OCI-LY1 (cell line): ENCODE results near the gene MYOCOS.

Source experiments
- H2AFZ ChIP-seq: fragments of 200-600 bp; sonication (generic), shearing (Covaris generic); 2 replicates; pipeline ENCODE4 v1.6.0; 2014; ENCODE audit warnings: antibody characterized with exemption, mild to moderate bottlenecking, low read length
- H3F3A ChIP-seq: fragments of 200-600 bp; sonication (generic), shearing (Covaris generic); 2 replicates; pipeline ENCODE4 v1.6.0; 2014; ENCODE audit warnings: mild to moderate bottlenecking, antibody characterized with exemption, low read length, moderate library complexity; ENCODE audit not compliant: insufficient read depth
- H3K27ac ChIP-seq: fragments of 200-600 bp; sonication (generic); 2 replicates; pipeline ENCODE4 v1.5.1; 2014; ENCODE audit warnings: low read length, mixed run types, mild to moderate bottlenecking, low read depth; ENCODE audit not compliant: poor library complexity, severe bottlenecking
- H3K27me3 ChIP-seq: fragments of 200-600 bp; sonication (generic); 2 replicates; pipeline ENCODE4 v1.6.0; 2014; ENCODE audit warnings: antibody characterized with exemption, mild to moderate bottlenecking, low read length, moderate library complexity; ENCODE audit not compliant: insufficient read depth
- H3K36me3 ChIP-seq: fragments of 200-600 bp; sonication (generic); 2 replicates; pipeline ENCODE4 v1.6.1; 2014; ENCODE audit warnings: mild to moderate bottlenecking, antibody characterized with exemption, low read length, moderate library complexity, mixed read lengths; ENCODE audit not compliant: insufficient read depth
- H3K4me1 ChIP-seq: fragments of 200-600 bp; sonication (generic); 2 replicates; pipeline ENCODE4 v1.5.1; 2014; ENCODE audit warnings: mild to moderate bottlenecking, low read length, moderate library complexity; ENCODE audit not compliant: insufficient read depth, severe bottlenecking
- H3K4me2 ChIP-seq: fragments of 200-600 bp; sonication (generic), shearing (Covaris generic); 2 replicates; pipeline ENCODE4 v1.6.1; 2014; ENCODE audit warnings: low read length
- H3K4me3 ChIP-seq: fragments of 200-600 bp; sonication (generic); 2 replicates; pipeline ENCODE4 v1.5.1; 2014; ENCODE audit warnings: low read length, low read depth, mild to moderate bottlenecking, mixed read lengths; ENCODE audit not compliant: poor library complexity, severe bottlenecking
- H3K79me2 ChIP-seq: fragments of 200-600 bp; shearing (Covaris generic); 2 replicates; pipeline ENCODE4 v1.6.1; 2016; ENCODE audit warnings: mixed run types, low read length, mixed read lengths; ENCODE audit not compliant: insufficient read depth
- H3K9ac ChIP-seq: fragments of 200-600 bp; sonication (generic), shearing (Covaris generic); 2 replicates; pipeline ENCODE4 v1.6.1; 2014; ENCODE audit warnings: mild to moderate bottlenecking, low read length, mixed read lengths
- H3K9me2 ChIP-seq: fragments of 200-600 bp; sonication (generic), shearing (Covaris generic); 2 replicates; pipeline ENCODE4 v1.6.1; 2014; ENCODE audit warnings: low read depth, mild to moderate bottlenecking, low read length, mixed read lengths
- H3K9me3 ChIP-seq: fragments of 200-600 bp; shearing (Covaris generic); 2 replicates; pipeline ENCODE4 v1.6.1; 2014; ENCODE audit warnings: low read length, mixed read lengths
- H4K20me1 ChIP-seq: fragments of 200-600 bp; sonication (generic), shearing (Covaris generic); 2 replicates; pipeline ENCODE4 v1.6.0; 2016; ENCODE audit warnings: mild to moderate bottlenecking, low read length; ENCODE audit not compliant: insufficient read depth
- EZH2 ChIP-seq: fragments of 200-600 bp; sonication (generic), shearing (Covaris generic); IDR thresholded peaks from 2 replicates; pipeline ENCODE4 v1.8.0; 2017; ENCODE audit warnings: borderline replicate concordance, mixed run types, mild to moderate bottlenecking, antibody characterized with exemption, low read length, moderate library complexity, mixed read lengths
- TF ChIP-seq, protein P1 (sequence below): fragments of 200-600 bp; sonication (generic), shearing (Covaris generic); IDR thresholded peaks from 2 replicates; pipeline ENCODE4 v1.5.1; 2017; ENCODE audit warnings: mild to moderate bottlenecking, antibody characterized with exemption, low read length, moderate library complexity, mixed read lengths

Gene MYOCOS

GRCh38 chr1:171585715-171586114, 36.3 kb upstream of the MYOCOS start:
- H4K20me1 ChIP-seq = no peaks in the 10 kb centered on the region
- no peak for TF ChIP-seq EZH2
- TF ChIP-seq, protein P1, sequence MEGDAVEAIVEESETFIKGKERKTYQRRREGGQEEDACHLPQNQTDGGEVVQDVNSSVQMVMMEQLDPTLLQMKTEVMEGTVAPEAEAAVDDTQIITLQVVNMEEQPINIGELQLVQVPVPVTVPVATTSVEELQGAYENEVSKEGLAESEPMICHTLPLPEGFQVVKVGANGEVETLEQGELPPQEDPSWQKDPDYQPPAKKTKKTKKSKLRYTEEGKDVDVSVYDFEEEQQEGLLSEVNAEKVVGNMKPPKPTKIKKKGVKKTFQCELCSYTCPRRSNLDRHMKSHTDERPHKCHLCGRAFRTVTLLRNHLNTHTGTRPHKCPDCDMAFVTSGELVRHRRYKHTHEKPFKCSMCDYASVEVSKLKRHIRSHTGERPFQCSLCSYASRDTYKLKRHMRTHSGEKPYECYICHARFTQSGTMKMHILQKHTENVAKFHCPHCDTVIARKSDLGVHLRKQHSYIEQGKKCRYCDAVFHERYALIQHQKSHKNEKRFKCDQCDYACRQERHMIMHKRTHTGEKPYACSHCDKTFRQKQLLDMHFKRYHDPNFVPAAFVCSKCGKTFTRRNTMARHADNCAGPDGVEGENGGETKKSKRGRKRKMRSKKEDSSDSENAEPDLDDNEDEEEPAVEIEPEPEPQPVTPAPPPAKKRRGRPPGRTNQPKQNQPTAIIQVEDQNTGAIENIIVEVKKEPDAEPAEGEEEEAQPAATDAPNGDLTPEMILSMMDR = no peak
- H3K9me2 ChIP-seq = no peaks in the 10 kb centered on the region
- no peaks in the 10 kb centered on the region for H3F3A ChIP-seq
- no peak overlapping the region for H3K9ac ChIP-seq
- no peak overlapping the region for H3K4me3 ChIP-seq
- no peaks in the 10 kb centered on the region for H3K4me1 ChIP-seq
- no peaks in the 10 kb centered on the region for H3K79me2 ChIP-seq
- H3K36me3 ChIP-seq = peaks cover 92% of the 10 kb centered on the region
- no peak overlapping the region for H2AFZ ChIP-seq
- no peaks in the 10 kb centered on the region for H3K9me3 ChIP-seq
- H3K27ac ChIP-seq = no peak overlapping the region
- no peak overlapping the region for H3K4me2 ChIP-seq
- H3K27me3 ChIP-seq = no peaks in the 10 kb centered on the region

DNA sequence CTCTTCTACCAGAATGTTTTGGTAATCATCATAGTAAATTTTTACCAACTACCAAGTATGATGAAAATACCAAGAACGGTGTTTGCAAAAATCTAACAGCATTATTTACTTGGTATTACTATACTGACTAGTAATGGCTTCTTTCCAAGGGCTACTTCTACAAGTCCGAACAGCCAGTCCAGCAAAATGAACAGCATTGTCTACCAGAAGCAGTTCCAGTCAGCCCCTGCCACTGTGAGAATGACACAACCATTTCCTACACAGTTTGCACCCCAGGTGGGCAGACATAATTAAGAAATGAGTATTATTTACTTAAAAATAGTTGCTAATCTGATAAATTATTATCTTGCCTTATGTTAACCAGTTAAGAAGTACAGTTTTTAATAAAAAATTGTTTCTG, 33.8 kb upstream of the MYOCOS start:
- peaks cover 93% of the 10 kb centered on the region for H3K36me3 ChIP-seq
- no peak overlapping the region for H3K4me3 ChIP-seq
- H3K79me2 ChIP-seq = no peaks in the 10 kb centered on the region
- TF ChIP-seq, protein P1 = no peak
- no peak for TF ChIP-seq EZH2
- no peaks in the 10 kb centered on the region for H4K20me1 ChIP-seq
- H3K4me2 ChIP-seq = no peak overlapping the region
- H3K9me3 ChIP-seq = no peaks in the 10 kb centered on the region
- no peaks in the 10 kb centered on the region for H3F3A ChIP-seq
- H3K27ac ChIP-seq = no peak overlapping the region
- no peaks in the 10 kb centered on the region for H3K27me3 ChIP-seq
- no peak overlapping the region for H3K9ac ChIP-seq
- H2AFZ ChIP-seq = no peak overlapping the region
- H3K4me1 ChIP-seq = no peaks in the 10 kb centered on the region
- H3K9me2 ChIP-seq = no peaks in the 10 kb centered on the region

DNA sequence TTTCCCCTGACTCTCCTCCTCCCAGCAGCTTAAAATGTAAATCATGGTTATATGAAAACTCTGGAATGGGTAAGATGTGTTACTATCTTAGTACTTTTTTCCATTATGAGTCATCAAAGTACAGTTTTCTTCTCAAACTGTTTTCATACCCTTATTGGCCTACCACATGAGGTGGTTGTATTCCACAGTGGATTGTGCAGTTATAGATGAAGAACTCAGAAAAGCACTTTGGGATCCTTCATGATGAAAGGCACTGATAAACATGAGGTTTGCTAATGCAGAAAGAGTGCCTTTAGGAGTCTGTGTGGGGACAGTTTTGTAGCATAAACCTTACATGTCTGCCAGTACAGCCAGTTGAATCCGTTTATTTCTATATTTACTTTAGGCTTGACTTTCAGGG, 32.0 kb upstream of the MYOCOS start:
- Histone ChIP-seq H3K9me3 (no peaks in the 10 kb centered on the region), H3K27me3 (no peaks in the 10 kb centered on the region), H2AFZ (no peak overlapping the region), H3K79me2 (no peaks in the 10 kb centered on the region), H3F3A (no peaks in the 10 kb centered on the region), H3K27ac (no peak overlapping the region), H3K9me2 (no peaks in the 10 kb centered on the region), H3K9ac (no peak overlapping the region), H3K4me1 (no peaks in the 10 kb centered on the region), H3K36me3 (peaks cover 91% of the 10 kb centered on the region), H3K4me3 (no peak overlapping the region), H3K4me2 (no peak overlapping the region), H4K20me1 (no peaks in the 10 kb centered on the region)
- TF ChIP-seq, protein P1 = no peak
- TF ChIP-seq EZH2 = no peak
